ENCODE data around the gene CRAMP1.

Gene CRAMP1, protein sequence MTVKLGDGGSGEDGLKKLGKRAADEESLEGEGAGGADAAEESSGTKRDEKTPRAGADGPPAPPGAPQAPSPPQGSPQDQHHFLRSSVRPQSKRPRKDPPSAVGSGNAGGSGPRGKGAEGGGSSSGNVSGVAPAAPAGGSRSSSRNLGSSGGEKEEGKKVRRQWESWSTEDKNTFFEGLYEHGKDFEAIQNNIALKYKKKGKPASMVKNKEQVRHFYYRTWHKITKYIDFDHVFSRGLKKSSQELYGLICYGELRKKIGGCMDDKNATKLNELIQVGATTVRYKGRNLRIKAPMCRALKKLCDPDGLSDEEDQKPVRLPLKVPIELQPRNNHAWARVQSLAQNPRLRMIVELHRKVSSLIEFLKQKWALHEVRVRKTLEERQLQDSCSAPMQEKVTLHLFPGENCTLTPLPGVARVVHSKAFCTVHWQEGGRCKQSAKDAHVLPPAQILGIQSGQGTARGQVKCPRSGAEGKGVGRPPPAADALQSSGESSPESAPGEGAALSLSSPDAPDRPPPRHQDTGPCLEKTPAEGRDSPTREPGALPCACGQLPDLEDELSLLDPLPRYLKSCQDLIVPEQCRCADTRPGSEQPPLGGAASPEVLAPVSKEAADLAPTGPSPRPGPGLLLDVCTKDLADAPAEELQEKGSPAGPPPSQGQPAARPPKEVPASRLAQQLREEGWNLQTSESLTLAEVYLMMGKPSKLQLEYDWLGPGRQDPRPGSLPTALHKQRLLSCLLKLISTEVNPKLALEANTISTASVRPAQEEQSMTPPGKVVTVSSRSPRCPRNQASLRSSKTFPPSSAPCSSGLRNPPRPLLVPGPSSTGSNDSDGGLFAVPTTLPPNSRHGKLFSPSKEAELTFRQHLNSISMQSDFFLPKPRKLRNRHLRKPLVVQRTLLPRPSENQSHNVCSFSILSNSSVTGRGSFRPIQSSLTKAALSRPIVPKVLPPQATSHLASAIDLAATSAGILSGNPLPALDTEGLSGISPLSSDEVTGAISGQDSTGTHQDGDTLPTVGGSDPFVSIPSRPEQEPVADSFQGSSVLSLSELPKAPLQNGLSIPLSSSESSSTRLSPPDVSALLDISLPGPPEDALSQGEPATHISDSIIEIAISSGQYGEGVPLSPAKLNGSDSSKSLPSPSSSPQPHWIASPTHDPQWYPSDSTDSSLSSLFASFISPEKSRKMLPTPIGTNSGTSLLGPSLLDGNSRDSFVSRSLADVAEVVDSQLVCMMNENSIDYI (N-terminal part only)

DNA sequence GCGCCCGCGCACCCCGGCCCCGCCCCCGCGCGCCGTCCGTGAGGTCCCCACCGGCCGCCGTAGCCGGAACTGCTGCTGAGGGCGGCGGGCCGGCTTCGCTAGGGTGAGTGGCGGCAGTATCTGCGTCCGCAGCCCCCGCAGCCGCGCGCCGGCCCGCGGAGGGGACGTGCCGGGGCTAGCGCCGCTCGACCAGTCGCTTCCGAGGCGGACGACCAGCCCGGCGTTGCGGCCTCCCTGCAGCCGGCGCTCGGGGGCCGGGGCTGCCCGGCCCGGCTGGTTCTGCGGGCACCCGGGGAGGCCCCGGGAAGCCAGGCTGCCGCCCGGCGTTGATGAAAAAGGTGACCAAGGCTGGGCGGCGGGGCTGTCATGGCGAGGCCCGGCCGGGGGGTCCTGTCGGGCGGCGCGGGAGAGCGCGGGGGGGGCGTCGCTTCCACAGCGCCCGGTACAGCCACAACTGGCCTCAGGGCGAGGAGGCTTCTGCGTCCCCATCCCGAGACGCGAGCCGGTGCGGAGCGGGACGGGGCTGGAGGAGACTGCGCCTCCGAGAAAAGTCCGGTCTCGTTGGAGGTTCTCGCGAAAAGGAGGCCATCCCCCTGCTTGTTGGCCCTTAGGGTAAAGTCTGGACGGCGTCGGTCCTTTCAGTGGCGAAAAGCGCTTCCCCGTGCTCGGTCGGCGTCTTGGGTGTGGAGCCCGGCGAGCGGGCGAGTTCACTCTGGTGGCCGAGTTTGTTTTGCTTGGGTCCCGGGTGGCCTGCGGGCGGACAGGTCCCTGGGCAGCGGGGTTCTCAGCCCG, at the start of gene CRAMP1:
TSS of gene CRAMP1 (plus strand) at position 41 of the 792 bp plus-strand sequence. CDS start 2,280 bp downstream, outside the sequence.
- TF ChIP-seq, protein P1, sequence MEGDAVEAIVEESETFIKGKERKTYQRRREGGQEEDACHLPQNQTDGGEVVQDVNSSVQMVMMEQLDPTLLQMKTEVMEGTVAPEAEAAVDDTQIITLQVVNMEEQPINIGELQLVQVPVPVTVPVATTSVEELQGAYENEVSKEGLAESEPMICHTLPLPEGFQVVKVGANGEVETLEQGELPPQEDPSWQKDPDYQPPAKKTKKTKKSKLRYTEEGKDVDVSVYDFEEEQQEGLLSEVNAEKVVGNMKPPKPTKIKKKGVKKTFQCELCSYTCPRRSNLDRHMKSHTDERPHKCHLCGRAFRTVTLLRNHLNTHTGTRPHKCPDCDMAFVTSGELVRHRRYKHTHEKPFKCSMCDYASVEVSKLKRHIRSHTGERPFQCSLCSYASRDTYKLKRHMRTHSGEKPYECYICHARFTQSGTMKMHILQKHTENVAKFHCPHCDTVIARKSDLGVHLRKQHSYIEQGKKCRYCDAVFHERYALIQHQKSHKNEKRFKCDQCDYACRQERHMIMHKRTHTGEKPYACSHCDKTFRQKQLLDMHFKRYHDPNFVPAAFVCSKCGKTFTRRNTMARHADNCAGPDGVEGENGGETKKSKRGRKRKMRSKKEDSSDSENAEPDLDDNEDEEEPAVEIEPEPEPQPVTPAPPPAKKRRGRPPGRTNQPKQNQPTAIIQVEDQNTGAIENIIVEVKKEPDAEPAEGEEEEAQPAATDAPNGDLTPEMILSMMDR (conservative IDR thresholded peaks at IDR 0.05), result no peak
- H3K27ac ChIP-seq, result peak within 1 kb of the TSS; percentile 87

DNA sequence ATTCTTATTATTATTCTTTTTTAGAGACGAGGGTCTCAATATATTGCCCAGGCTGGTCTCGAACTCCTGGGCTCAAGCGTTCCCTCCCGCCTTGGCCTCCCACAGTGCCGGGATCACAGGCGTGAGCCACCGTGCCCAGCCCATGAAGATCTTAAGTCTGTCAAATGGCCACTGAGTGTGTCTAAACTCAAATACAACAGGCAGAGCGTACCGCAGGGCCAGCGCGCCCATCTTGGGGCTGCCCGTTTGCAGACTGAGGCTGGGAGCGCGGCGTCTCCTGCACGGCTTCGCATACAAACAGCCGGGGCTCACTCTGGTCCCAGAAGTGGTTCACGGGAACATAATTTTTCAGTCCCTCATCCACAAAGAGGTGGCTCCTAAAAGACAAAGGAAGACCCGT, 48.4 kb upstream of the CRAMP1 start:
- H3K27ac ChIP-seq, result no peak overlapping the region
- TF ChIP-seq, protein P1 (conservative IDR thresholded peaks at IDR 0.05), result no peak

DNA sequence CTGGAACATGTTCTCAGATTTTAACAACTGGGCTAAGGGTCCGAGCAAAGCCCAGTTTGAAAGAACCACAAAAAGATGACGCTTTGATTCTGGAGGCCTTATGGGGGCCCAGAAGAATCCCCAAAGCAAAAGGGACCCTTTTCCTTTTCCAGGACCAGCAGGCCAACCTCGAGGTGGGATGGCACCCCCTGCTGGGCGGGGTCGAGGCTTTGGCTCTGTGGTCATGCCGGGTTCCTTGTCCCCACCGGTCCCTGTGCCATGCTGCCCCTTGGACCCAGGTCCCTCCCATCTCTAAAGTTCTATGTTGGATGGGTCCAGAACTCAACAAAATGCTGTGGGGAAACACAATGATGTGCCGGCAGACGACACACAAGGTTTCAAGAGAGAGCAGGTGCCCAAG, 47.8 kb upstream of the CRAMP1 start:
- TF ChIP-seq, protein P1 (conservative IDR thresholded peaks at IDR 0.05), result 0 out of 2 replicates have a peak, but pooled peaks have one; percentile 18
- H3K27ac ChIP-seq, result no peak overlapping the region

DNA sequence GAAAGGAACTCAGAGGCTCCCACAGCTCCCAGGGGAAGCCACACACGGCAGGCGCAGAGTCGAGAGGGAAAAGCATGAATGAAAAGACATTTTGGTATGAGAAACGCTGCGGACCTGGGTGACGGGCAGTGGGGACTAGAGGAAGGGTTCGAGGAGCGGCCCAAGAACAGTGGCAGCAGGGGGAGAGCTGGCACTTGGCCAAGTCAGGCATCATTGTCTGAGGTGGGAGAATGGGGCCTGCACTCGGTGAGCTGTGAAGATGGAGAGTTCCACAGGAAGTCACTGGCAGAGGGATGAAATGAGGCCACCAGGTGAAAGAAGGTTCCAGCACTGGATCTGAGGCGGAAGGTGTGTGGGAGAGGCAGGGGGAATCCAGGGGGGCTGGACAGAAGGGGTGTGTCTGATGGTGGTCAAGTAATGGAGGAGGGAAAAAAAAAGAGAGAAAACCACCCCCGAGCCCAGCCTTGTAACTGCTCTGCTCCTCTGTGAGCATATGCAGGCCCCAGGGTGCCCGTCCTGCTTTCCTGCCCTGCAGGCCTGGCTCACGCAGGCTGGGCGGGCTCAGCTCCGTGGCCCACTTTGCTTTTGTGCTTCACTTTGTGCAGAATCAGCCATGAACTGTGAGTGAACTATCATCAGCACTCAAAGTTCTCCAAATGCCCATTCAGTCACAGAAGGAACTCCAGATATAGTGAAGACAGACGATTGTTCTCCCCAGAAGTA, 46.9 kb upstream of the CRAMP1 start:
- TF ChIP-seq, protein P1 (conservative IDR thresholded peaks at IDR 0.05), result no peak
- no peak overlapping the region for H3K27ac ChIP-seq

DNA sequence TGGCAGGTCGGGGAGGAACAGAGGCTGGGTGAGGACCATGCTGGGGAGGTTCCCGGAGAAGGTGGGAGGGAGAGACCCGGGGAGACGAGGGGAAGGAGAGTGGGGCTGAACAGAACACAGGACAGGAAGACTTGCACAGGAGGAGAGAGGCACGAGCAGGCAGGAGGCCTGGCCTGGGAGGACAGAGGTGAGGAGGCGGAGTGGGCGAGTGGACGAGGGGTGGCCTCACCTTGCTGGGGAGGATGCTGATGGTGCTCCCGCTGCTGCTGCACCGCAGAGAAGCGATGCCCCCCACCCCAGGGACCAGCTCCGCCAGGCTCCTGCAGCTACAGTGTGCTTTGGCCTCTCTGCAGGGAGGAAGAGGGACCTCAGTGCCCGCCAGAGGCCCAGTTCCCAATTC, 44.2 kb upstream of the CRAMP1 start:
- no peak overlapping the region for H3K27ac ChIP-seq
- TF ChIP-seq, protein P1 (conservative IDR thresholded peaks at IDR 0.05), result no peak

DNA sequence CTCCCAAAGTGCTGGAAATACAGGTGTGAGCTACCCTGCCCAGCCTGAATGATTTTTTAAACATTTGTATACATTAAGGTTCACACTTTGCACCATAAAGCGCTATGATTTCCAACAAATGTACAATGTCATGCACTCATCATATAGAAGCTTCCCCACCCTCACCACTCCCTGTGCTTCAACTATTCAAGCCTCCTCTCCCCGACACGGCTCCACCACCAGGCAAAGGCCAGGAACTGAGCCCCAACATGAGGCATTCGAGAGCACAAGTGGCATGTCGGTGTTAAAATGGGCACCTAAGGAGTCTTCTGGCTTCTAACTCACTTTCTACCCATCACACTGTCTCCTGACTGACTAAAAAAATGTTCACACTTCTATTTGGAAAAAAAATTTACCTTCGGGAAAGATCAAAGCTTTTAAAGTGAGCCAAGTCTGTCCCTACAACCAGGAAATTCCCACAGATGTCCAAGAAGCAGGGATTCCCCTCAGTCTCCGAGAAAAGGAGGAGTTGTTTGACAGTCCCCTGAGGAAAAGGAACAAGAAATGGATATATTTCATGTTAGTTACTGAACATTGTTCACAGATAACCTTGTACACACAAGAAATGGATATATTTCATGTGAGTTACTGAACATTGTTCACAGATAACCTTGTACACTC, 41.0 kb upstream of the CRAMP1 start:
- H3K27ac ChIP-seq, result no peak overlapping the region
- TF ChIP-seq, protein P1 (conservative IDR thresholded peaks at IDR 0.05), result no peak

Measured in VCaP (cell line).